Pancreas (tissue), 10 donors: ENCODE data around the gene BPIFB4. TPM values are rescaled to one million over a fixed set of nuclear protein-coding genes. Genes with fewer than 3 reads are reported as not detected.

Experiments used
- ATAC-seq, 4 donors: fragments of 200-7000 bp; cut with Tn5 transposase; one replicate each; pipeline versions ENCODE4 v1.8.0 to v1.9.1; 2020; ENCODE audit warnings: mild to moderate bottlenecking in 4 of 4, moderate library complexity in 4 of 4
- DNase-seq, 6 donors: peaks; one replicate each; pipeline ENCODE4 v3.0.0-alpha.2; 2020
- FAIRE-seq: peaks from 2 replicates; lab custom pipeline; 2012; peaks lifted over from hg19 to GRCh38; lab: Jason Lieb, UNC
- H3K27ac ChIP-seq, 4 donors: fragments of 200-600 bp; sonication (generic); 1 replicate in 3 of 4; 2 replicates in 1 of 4; pipeline versions ENCODE4 v1.5.0 to v1.8.0; 2020
- H3K27me3 ChIP-seq, 4 donors: fragments of 200-600 bp; one replicate each; pipeline ENCODE4 v1.8.0; 2021
- H3K36me3 ChIP-seq, 3 donors: fragments of 200-600 bp; sonication (generic) in 1 of 3; one replicate each; pipeline versions ENCODE4 v1.5.0 to v1.8.0; 2020 to 2021
- H3K4me1 ChIP-seq, 3 donors: fragments of 200-600 bp; one replicate each; pipeline ENCODE4 v1.8.0; 2021
- H3K4me3 ChIP-seq, 4 donors: fragments of 200-600 bp; sonication (generic) in 2 of 4; one replicate each; pipeline versions ENCODE4 v1.5.0 to v1.8.0; 2020 to 2021
- H3K9me3 ChIP-seq, 4 donors: fragments of 200-600 bp; one replicate each; pipeline ENCODE4 v1.8.0; 2021
- CTCF ChIP-seq, 4 donors: fragments of 200-600 bp; sonication (generic) in 3 of 4; IDR thresholded peaks; one replicate each; pipeline versions ENCODE4 v1.5.0 to v1.8.0; 2021; ENCODE audit warnings: antibody characterized with exemption in 4 of 4
- whole genome bisulfite sequencing, 2 donors: extraction: QIAGEN DNeasy Blood & Tissue Kit; methylation state at CpG; one replicate each; pipeline ENCODE4 v1.1.7; 2013; 5-methylcytosine and 5-hydroxymethylcytosine counted together
- intact Hi-C, 3 donors: fragments of 100-400 bp; cut with DNase I; formaldehyde crosslinking; loops; one replicate each; pipeline versions ENCODE4 v1.11.1 to v1.14.2; 2022
- polyA plus RNA-seq, 2 donors: library from polyadenylated mRNA; stranded (reverse); fragments of 200-250 nt; gene quantifications; one replicate each; pipeline ENCODE4 v1.2.3, GENCODE V29; 2013
- total RNA-seq, 6 donors: library from RNA; stranded (reverse); fragmentation: NEBNext Ultra II Directional in 4 of 6; extraction: Animal tissue kit (Norgen Biotek cat#: 25700) in 4 of 6; gene quantifications; one replicate each; pipeline versions ENCODE4 v1.2.1 to v1.2.4, GENCODE V29; 2021 to 2023
- donor health status: healthy with polysubstance abuse.
- donor health status: DM: no; HTN: no; CAD: no; lungs with moderate emphysema.
- donor health status: DM: no; HTN: no; CAD: no.
- donor health status: control.
- donor health status: control.
- donor health status: Bipolar disorder and iron deficiency.
- donor health status: DM: yes; HTN: yes; CAD: no.
- donor health status: DM: no; HTN: no; CAD: no.
- donor health status: DM: no; HTN: no; CAD: no.
- donor health status: DM: yes; HTN: yes; CAD: no.

BPIFB4 gene
- not detected for total RNA-seq
- polyA plus RNA-seq, result not detected

- no peak for TF ChIP-seq CTCF (IDR thresholded peaks at IDR 0.05)
These were observed at the start of gene BPIFB4 for GRCh38 chr20:33079259-33079658. Gene BPIFB4, plus strand, starts transcription at chr20:33079643. Its CDS starts 1,884 bp downstream, at chr20:33081527.

GRCh38 chr20:33030076-33030475 lies 49.4 kb upstream of the BPIFB4 start:
- Histone ChIP-seq H3K9me3 (no peaks in the 10 kb centered on the region), H3K27me3 (no peaks in the 10 kb centered on the region), H3K4me1 (no peaks in the 10 kb centered on the region), H3K27ac (no peak overlapping the region), H3K36me3 (no peaks in the 10 kb centered on the region), H3K4me3 (no peak overlapping the region)
- intact Hi-C loops, result no loop called here
- 62 to 82% methylated on average over 9 of the region's 9 CpGs for WGBS, 2 donors
- no peak for DNase-seq
- no peak for ATAC-seq
- no peak for TF ChIP-seq CTCF (IDR thresholded peaks at IDR 0.05)
- FAIRE-seq, result no peak

More at GRCh38 chr20:33079259-33079658, at the start of gene BPIFB4:
- ATAC-seq, result no peak
- WGBS, 2 donors, result 88% methylated on average over 2 of the region's 2 CpGs
- intact Hi-C loops, result no loop called here
- DNase-seq, result no peak
- H3K4me1 ChIP-seq, result no peaks in the 10 kb centered on the region
- H3K36me3 ChIP-seq, result no peaks in the 10 kb centered on the region
- H3K27ac ChIP-seq, result no peak within 1 kb of the TSS
- H3K4me3 ChIP-seq, result no peak within 1 kb of the TSS
- H3K9me3 ChIP-seq, result no peaks in the 10 kb centered on the region
- FAIRE-seq, result no peak
- no peaks in the 10 kb centered on the region for H3K27me3 ChIP-seq

- TF ChIP-seq CTCF (IDR thresholded peaks at IDR 0.05), result no peak
- H3K27me3 ChIP-seq, result no peaks in the 10 kb centered on the region
- ATAC-seq, result no peak
- no peak for FAIRE-seq
- H3K9me3 ChIP-seq, result no peaks in the 10 kb centered on the region
- no peaks in the 10 kb centered on the region for H3K36me3 ChIP-seq
- H3K4me3 ChIP-seq, result no peak overlapping the region
- no peak overlapping the region for H3K27ac ChIP-seq
- intact Hi-C loops, result no loop called here
- 62 to 72% methylated on average over 6 of the region's 6 CpGs for WGBS, 2 donors
- DNase-seq, result no peak
- H3K4me1 ChIP-seq, result no peaks in the 10 kb centered on the region
These were observed 48.9 kb upstream of the BPIFB4 start for GRCh38 chr20:33030569-33030968.

- no peak within 1 kb of the TSS for H3K4me3 ChIP-seq
- 79 to 89% methylated on average over 10 of the region's 10 CpGs for WGBS, 2 donors
- TF ChIP-seq CTCF (IDR thresholded peaks at IDR 0.05), result no peak
These were observed 47.9 kb upstream of the BPIFB4 start, which contains the start of gene BPIFB6 for GRCh38 chr20:33031531-33031930. Gene BPIFB6, plus strand, starts transcription at chr20:33031648. Its CDS starts 0 bp downstream, at chr20:33031648.

GRCh38 chr20:33032555-33032954 lies 46.9 kb upstream of the BPIFB4 start:
- WGBS, 2 donors, result 52 to 72% methylated on average over 6 of the region's 6 CpGs
- FAIRE-seq, result no peak
- no peak for DNase-seq
- no peaks in the 10 kb centered on the region for H3K27me3 ChIP-seq
- no peaks in the 10 kb centered on the region for H3K9me3 ChIP-seq
- no peaks in the 10 kb centered on the region for H3K36me3 ChIP-seq
- no peak for TF ChIP-seq CTCF (IDR thresholded peaks at IDR 0.05)
- no peak overlapping the region for H3K4me3 ChIP-seq
- H3K27ac ChIP-seq, result no peak overlapping the region
- ATAC-seq, result no peak
- no peaks in the 10 kb centered on the region for H3K4me1 ChIP-seq
- intact Hi-C loops, result no loop called here

More at GRCh38 chr20:33031531-33031930, 47.9 kb upstream of the BPIFB4 start, which contains the start of gene BPIFB6:
- Histone ChIP-seq H3K4me1 (no peaks in the 10 kb centered on the region), H3K27ac (no peak within 1 kb of the TSS), H3K9me3 (no peaks in the 10 kb centered on the region), H3K27me3 (no peaks in the 10 kb centered on the region), H3K36me3 (no peaks in the 10 kb centered on the region)
- FAIRE-seq (no peak), ATAC-seq (no peak), DNase-seq (no peak)
- intact Hi-C loops, result no loop called here
